K562 (cell line): ENCODE results near the gene FMOD. TPM values are rescaled to one million over a fixed set of nuclear protein-coding genes. Genes with fewer than 3 reads are reported as not detected.
A peak's percentile ranks its signal among the peaks of the same experiment; 100 is the strongest.

ENCODE experiments used
- ATAC-seq: fragments of 200-7000 bp; cut with Tn5 transposase; 3 replicates; pipeline ENCODE4 v1.9.1; 2020; ENCODE audit warnings: moderate library complexity
- BruUV-seq: library from RNA; stranded (reverse); fragments of 400-500 nt; replicated peaks from 2 replicates; lab custom pipeline; 2021; lab: Mats Ljungman, UMichigan
- CTCF ChIA-PET: fragments of 300-600 bp; formaldehyde crosslinking; extraction: SDS; loops from one replicate; lab custom pipeline; 2021; ENCODE audit warnings: low intra/inter-chr PET ratio; lab: Yijun Ruan, JAX
- POLR2A ChIA-PET: fragments of 300-600, 350-650 bp; sonication (Branson Sonifier 250); formaldehyde crosslinking; extraction: SDS; loops from one replicate; lab custom pipeline; 2021; ENCODE audit warnings: antibody characterized with exemption, inconsistent platforms; lab: Yijun Ruan, JAX
- DNase-seq, 4 experiments: peaks; one replicate each; pipeline versions ENCODE4 v3.0.0 to v3.0.0-alpha.2; 2011 to 2018; ENCODE audit warnings: low spot score in 3 of 4, mixed read lengths in 3 of 4; ENCODE audit errors: extremely low read depth in 1 of 4
- FAIRE-seq: peaks from 2 replicates; lab custom pipeline; 2011; peaks lifted over from hg19 to GRCh38; lab: Jason Lieb, UNC
- H2AFZ ChIP-seq: 2 replicates; pipeline ENCODE4 v1.6.0; 2011; ENCODE audit warnings: low read depth, low read length, control low read depth, inconsistent platforms
- H3K27ac ChIP-seq: fragments of 200-600 bp; 3 replicates; pipeline ENCODE4 v1.8.0; 2011; ENCODE audit warnings: low read depth, mild to moderate bottlenecking, control low read depth, inconsistent platforms, low read length, moderate library complexity, mixed read lengths; ENCODE audit errors: extremely low read depth
- H3K27me3 ChIP-seq, 2 experiments: fragments of 300-600 bp in 1 of 2; 2 replicates in 1 of 2; 3 replicates in 1 of 2; pipeline versions ENCODE4 v1.6.0 to v1.8.0; 2011; ENCODE audit warnings: inconsistent platforms in 2 of 2, low read length in 2 of 2, mild to moderate bottlenecking in 1 of 2, mixed read lengths in 1 of 2, moderate library complexity in 1 of 2; ENCODE audit not compliant: control insufficient read depth in 2 of 2, insufficient read depth in 2 of 2
- H3K36me3 ChIP-seq: fragments of 300-600 bp; 3 replicates; pipeline ENCODE4 v1.8.0; 2011; ENCODE audit warnings: mild to moderate bottlenecking, low read length, inconsistent platforms; ENCODE audit not compliant: control insufficient read depth, insufficient read depth
- H3K4me1 ChIP-seq, 2 experiments: fragments of 200-600 bp in 1 of 2; replicated peaks in 1 of 2; 2 replicates in 1 of 2; 3 replicates in 1 of 2; pipeline versions ENCODE4 v1.5.1 to v1.8.0; 2011; ENCODE audit warnings: inconsistent platforms in 2 of 2, low read length in 2 of 2, mild to moderate bottlenecking in 1 of 2, mixed read lengths in 1 of 2, moderate library complexity in 1 of 2; ENCODE audit not compliant: control insufficient read depth in 2 of 2, insufficient read depth in 2 of 2
- H3K4me2 ChIP-seq: 2 replicates; pipeline ENCODE4 v1.6.1; 2011; ENCODE audit warnings: low read length, control low read depth, inconsistent platforms, mixed read lengths; ENCODE audit not compliant: insufficient read depth
- H3K4me3 ChIP-seq: fragments of 200-600 bp; sonication (generic), shearing (Covaris generic); 2 replicates; pipeline ENCODE4 v1.5.1; 2016; ENCODE audit warnings: control low read depth, inconsistent platforms
- H3K79me2 ChIP-seq: fragments of 200-600 bp; 3 replicates; pipeline ENCODE4 v1.8.0; 2011; ENCODE audit warnings: low read length, inconsistent platforms; ENCODE audit not compliant: control insufficient read depth, insufficient read depth
- H3K9ac ChIP-seq, 2 experiments: 2 replicates each; pipeline versions ENCODE4 v1.6.0 to v1.6.1; 2011; ENCODE audit warnings: low read depth in 2 of 2, low read length in 2 of 2, control low read depth in 1 of 2, inconsistent platforms in 1 of 2, mild to moderate bottlenecking in 1 of 2, mixed read lengths in 1 of 2; ENCODE audit not compliant: insufficient read depth in 1 of 2
- H3K9me1 ChIP-seq: one replicate; pipeline ENCODE4 v1.6.0; 2011; ENCODE audit warnings: inconsistent platforms, mild to moderate bottlenecking, low read length, moderate library complexity; ENCODE audit not compliant: control insufficient read depth, insufficient read depth
- H3K9me3 ChIP-seq: replicated peaks from 2 replicates; pipeline ENCODE4 v1.5.1; 2011; ENCODE audit warnings: low read depth, low read length, inconsistent platforms; ENCODE audit not compliant: control insufficient read depth, insufficient read depth
- H4K20me1 ChIP-seq: replicated peaks from 2 replicates; pipeline ENCODE4 v1.6.1; 2011; ENCODE audit warnings: low read length, inconsistent platforms, mixed read lengths; ENCODE audit not compliant: control insufficient read depth, insufficient read depth
- CHD1 ChIP-seq: fragments of 200-600 bp; sonication (generic); IDR thresholded peaks from one replicate; pipeline ENCODE4 v1.6.1; 2012; ENCODE audit warnings: mild to moderate bottlenecking, moderate library complexity, low read length, inconsistent platforms
- FOXK2 ChIP-seq, 2 experiments: fragments of 450-650 bp; IDR thresholded peaks in 1 of 2; conservative IDR thresholded peaks in 1 of 2; 2 replicates each; pipeline ENCODE4 v1.6.1; 2016; ENCODE audit warnings: low read depth in 2 of 2, mild to moderate bottlenecking in 1 of 2
- HDAC3 ChIP-seq: fragments of 450-650 bp; IDR thresholded peaks from 2 replicates; pipeline ENCODE4 v1.6.1; 2018; ENCODE audit warnings: borderline replicate concordance, mild to moderate bottlenecking, moderate library complexity; ENCODE audit not compliant: partially characterized antibody
- MAZ ChIP-seq, 2 experiments: fragments of 450-650 bp in 1 of 2; sonication (generic) in 1 of 2; formaldehyde crosslinking; IDR thresholded peaks in 1 of 2; conservative IDR thresholded peaks in 1 of 2; 2 replicates each; pipeline versions ENCODE4 v1.4.0 to v1.5.0; 2020; ENCODE audit warnings: mild to moderate bottlenecking in 1 of 2, missing genetic modification reagents in 1 of 2
- TOE1 ChIP-seq, 2 experiments: fragments of 450-650 bp in 1 of 2; sonication (generic) in 1 of 2; formaldehyde crosslinking in 1 of 2; IDR thresholded peaks; 2 replicates each; pipeline versions ENCODE4 v1.7.1 to v1.8.0; 2016 to 2022; ENCODE audit warnings: borderline replicate concordance in 2 of 2, mild to moderate bottlenecking in 2 of 2, antibody characterized with exemption in 1 of 2, inconsistent platforms in 1 of 2, low read depth in 1 of 2, missing genetic modification reagents in 1 of 2, moderate library complexity in 1 of 2
- ZBTB43 ChIP-seq: sonication (generic); formaldehyde crosslinking; IDR thresholded peaks from 2 replicates; pipeline ENCODE4 v1.8.0; 2023; ENCODE audit warnings: mild to moderate bottlenecking, missing genetic modification reagents
- WGBS: fragments of 100-300 bp; shearing (Covaris generic); methylation state at CpG from one replicate; pipeline ENCODE4 v1.1.6; 2016; ENCODE audit warnings: low coverage, mixed read lengths; ENCODE audit not compliant: insufficient coverage; ENCODE audit errors: missing lambda C conversion rate; 5-methylcytosine and 5-hydroxymethylcytosine counted together
- in situ Hi-C: fragments of 300-500 bp; cut with MboI; formaldehyde crosslinking; loops from 4 replicates; pipeline ENCODE4 v1.15.0; 2018; ENCODE audit warnings: inconsistent platforms, mixed read lengths
- intact Hi-C: fragments of 100-400 bp; cut with micrococcal nuclease; formaldehyde crosslinking; loops from 2 replicates; pipeline ENCODE4 v1.14.2; 2022
- polyA plus RNA-seq, 8 experiments: library from polyadenylated mRNA; depleted of rRNA in 4 of 8; stranded (reverse) in 5 of 8; unstranded in 3 of 8; fragments of >200 nt; fragmentation: Nextera tagmentation in 2 of 8; fragmentation: Illumina TruSeq in 1 of 8; extraction: Ambion mirVana in 2 of 8; extraction: Trizol in 1 of 8; gene quantifications; 2 replicates each; pipeline versions ENCODE4 v1.2.1 to v1.2.3, GENCODE V29; 2011 to 2014; ENCODE audit warnings: inconsistent platforms in 1 of 8, missing spikeins in 1 of 8
- total RNA-seq, 7 experiments: library from RNA; depleted of rRNA in 6 of 7; stranded (reverse); fragments of >200 nt in 6 of 7; fragmentation: Illumina TruSeq in 2 of 7; extraction: Trizol in 2 of 7; gene quantifications; 2 replicates each; pipeline versions ENCODE4 v1.2.1 to v1.2.3, GENCODE V29; 2011 to 2021; ENCODE audit warnings: low replicate concordance in 1 of 7
- TF ChIP-seq, protein P1 (sequence below): fragments of 450-650 bp; IDR thresholded peaks from 2 replicates; pipeline ENCODE4 v1.6.1; 2016; ENCODE audit warnings: antibody characterized with exemption
- TF ChIP-seq, protein P2 (sequence below), 2 experiments: fragments of 250-450 bp in 1 of 2; fragments of 450-650 bp in 1 of 2; sonication (Bioruptor Pico) in 1 of 2; IDR thresholded peaks; 2 replicates each; pipeline versions ENCODE4 v1.6.1 to v1.8.0; 2016 to 2021; ENCODE audit warnings: mild to moderate bottlenecking in 2 of 2, moderate library complexity in 2 of 2, missing compliant biosample characterization in 1 of 2, missing genetic modification characterization in 1 of 2

The FMOD gene
- total and polyA plus RNA-seq, 9 of the 15 experiments (the other 6 are each of a cell fraction or from before 2014, with no cell fraction given) = 0.03 to 0.13 (median 0.03) TPM; not detected in 6

GRCh38 chr1:203305809-203306088 lies 45.2 kb downstream of the FMOD start:
- ChIA-PET CTCF (interaction anchor here (0.7 kb wide), 1 partner anchor 33 kb away, joined by 3 read pairs; no protein-coding TSS in a partner anchor), POLR2A (interaction anchor here (0.6 to 9.3 kb wide), 11 partner anchors 10 to 1187 kb away, joined by 3 to 117 read pairs (median 5); no protein-coding TSS in a partner anchor)
- H3K36me3 ChIP-seq = peaks cover 11% of the 10 kb centered on the region
- DNase-seq (no peak), ATAC-seq (peak; percentile 27), FAIRE-seq (no peak)
- H3K27me3 ChIP-seq = no peaks in the 10 kb centered on the region
- under 1% methylated on average over 21 of the region's 21 CpGs for WGBS
- no TSS peak for BruUV-seq
- H3K27ac ChIP-seq = peak overlapping the region; percentile 87
- intact Hi-C loops (loop anchor here (1.0 kb wide), 2 partner anchors 22 to 32 kb away; no protein-coding TSS in a partner anchor), in situ Hi-C loops (no loop called here)
- peaks cover 7% of the 10 kb centered on the region for H3K9me1 ChIP-seq
- H3K9me3 ChIP-seq = no peaks in the 10 kb centered on the region
- peak overlapping the region; percentile 84 for H3K4me2 ChIP-seq
- H2AFZ ChIP-seq = peak overlapping the region; percentile 85
- H3K79me2 ChIP-seq = peaks cover 26% of the 10 kb centered on the region; the same call in 2 of the 3 replicates
- H3K4me1 ChIP-seq = peaks cover 59 to 65% of the 10 kb centered on the region in 2 experiments
- peaks cover 32% of the 10 kb centered on the region for H4K20me1 ChIP-seq
- H3K4me3 ChIP-seq = peak overlapping the region; percentile 69
- H3K9ac ChIP-seq = peak overlapping the region; percentile 84 to 93
- TF ChIP-seq, protein P1, sequence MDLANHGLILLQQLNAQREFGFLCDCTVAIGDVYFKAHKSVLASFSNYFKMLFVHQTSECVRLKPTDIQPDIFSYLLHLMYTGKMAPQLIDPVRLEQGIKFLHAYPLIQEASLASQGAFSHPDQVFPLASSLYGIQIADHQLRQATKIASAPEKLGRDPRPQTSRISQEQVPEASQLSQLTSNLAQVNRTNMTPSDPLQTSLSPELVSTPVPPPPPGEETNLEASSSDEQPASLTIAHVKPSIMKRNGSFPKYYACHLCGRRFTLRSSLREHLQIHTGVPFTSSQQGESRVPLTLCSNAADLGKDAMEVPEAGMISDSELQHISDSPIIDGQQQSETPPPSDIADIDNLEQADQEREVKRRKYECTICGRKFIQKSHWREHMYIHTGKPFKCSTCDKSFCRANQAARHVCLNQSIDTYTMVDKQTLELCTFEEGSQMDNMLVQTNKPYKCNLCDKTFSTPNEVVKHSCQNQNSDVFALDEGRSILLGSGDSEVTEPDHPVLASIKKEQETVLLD = peak; percentile 1; the same call in 1 of the 2 replicates
- TF ChIP-seq FOXK2 (conservative IDR thresholded peaks at IDR 0.05 in 1 of 2, IDR thresholded peaks at IDR 0.05 in 1 of 2; ENCODE audit: low read depth in 2 of 2) (no peak), ZBTB43 (CRISPR knock-in tag) (0 out of 2 replicates have a peak, but pooled peaks have one; percentile 12), CHD1 (peak; percentile 81), HDAC3 (no peak), TOE1 (IDR thresholded peaks at IDR 0.05; ENCODE audit: borderline replicate concordance) (no peak), TOE1 (CRISPR knock-in tag; IDR thresholded peaks at IDR 0.05; ENCODE audit: borderline replicate concordance, low read depth) (peak; percentile 92; the same call in 1 of the 2 replicates), MAZ (CRISPR knock-in tag; conservative IDR thresholded peaks at IDR 0.05 in 1 of 2, IDR thresholded peaks at IDR 0.05 in 1 of 2) (0 out of 4 replicates have a peak, but pooled peaks of 1 of the 2 experiments have one; percentile 6)
- TF ChIP-seq, protein P2, sequence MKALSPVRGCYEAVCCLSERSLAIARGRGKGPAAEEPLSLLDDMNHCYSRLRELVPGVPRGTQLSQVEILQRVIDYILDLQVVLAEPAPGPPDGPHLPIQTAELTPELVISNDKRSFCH (CRISPR knock-in tag; IDR thresholded peaks at IDR 0.05) = no peak
- TF ChIP-seq, protein P2 (tag; IDR thresholded peaks at IDR 0.05) = 0 out of 2 replicates have a peak, but pooled peaks have one; percentile 47
